GM21825 (cell line): ENCODE results near the gene OR2T29.
"Not testable (repeated sequence)": the region's sequence is repeated elsewhere in the genome, so short reads cannot be mapped to it uniquely, and the experiment has no call there.

Experiments
- ATAC-seq: cut with Tn5 transposase; IDR thresholded peaks from one replicate; pipeline ENCODE4 v1.9.1; 2021; ENCODE audit warnings: mild to moderate bottlenecking, moderate library complexity; ENCODE audit not compliant: unreplicated experiment

Gene OR2T29

DNA sequence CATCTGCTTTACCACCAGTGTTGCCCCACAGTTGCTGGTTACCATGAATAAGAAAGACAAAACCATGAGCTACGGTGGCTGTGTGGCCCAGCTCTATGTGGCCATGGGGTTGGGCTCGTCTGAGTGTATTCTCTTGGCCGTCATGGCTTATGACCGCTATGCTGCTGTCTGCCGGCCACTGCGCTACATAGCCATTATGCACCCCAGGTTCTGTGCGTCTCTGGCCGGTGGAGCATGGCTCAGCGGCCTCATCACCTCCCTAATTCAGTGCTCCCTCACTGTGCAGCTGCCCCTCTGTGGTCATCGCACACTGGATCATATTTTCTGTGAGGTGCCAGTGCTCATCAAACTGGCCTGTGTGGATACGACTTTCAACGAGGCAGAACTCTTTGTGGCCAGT is 40.7 kb downstream of the OR2T29 start:
- no peak for ATAC-seq

DNA sequence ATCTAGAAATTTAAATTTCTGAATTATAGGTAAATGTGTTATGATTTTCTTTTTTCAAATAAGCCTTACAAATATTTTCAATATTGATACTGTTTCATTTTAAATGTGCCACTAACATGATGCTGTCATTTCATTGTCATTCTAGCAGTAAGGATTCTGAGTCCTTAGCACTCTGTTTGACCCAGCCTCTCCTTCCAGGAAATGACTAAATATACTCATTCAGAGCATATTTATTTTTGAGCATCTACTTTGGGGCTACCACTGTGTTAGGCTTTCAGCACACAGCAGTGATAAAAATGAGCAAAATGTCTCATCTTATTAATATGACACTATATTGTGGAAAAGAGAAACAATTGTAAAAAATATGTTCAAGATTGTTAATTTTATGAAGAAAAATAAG is 52.4 kb downstream of the OR2T29 start:
- not testable (repeated sequence) for ATAC-seq

DNA sequence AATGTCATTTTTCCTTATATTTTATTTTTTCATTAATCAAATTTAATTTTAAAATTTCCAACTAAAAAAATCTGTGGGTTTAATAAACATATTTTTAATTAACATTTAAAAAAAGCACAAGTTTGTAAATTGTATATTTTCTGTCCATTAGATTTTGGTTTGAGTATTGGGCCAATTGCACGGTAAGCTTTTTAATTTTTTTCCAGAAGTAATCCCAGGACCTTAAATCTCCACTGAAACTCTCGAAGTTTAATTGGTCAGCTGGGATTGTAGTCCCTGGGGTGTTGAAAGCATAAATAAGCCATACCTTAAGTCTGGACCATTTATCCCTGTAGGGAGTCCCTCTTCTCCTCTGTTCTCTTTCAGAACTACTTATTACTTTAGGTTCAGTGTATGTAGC is 54.8 kb downstream of the OR2T29 start, which contains the start of gene OR2G6:
OR2G6 (plus strand) TSS at position 301 of the 400 bp plus-strand sequence. CDS start 13,574 bp downstream, outside the sequence.
- not testable (repeated sequence) for ATAC-seq
